Left lung (tissue), 10 donors: Measurements from ENCODE around the gene TSPAN14. TPM values are rescaled to one million over a fixed set of nuclear protein-coding genes. Genes with fewer than 3 reads are reported as not detected.

Experiments used
- ATAC-seq: fragments of 200-7000 bp; cut with Tn5 transposase; one replicate; pipeline ENCODE4 v1.9.1; 2020; ENCODE audit warnings: moderate library complexity
- DNase-seq, 4 donors: peaks; one replicate each; pipeline ENCODE4 v3.0.0-alpha.2; 2013 to 2020
- H3K27ac ChIP-seq, 2 donors: fragments of 200-600 bp; sonication (generic) in 1 of 2; one replicate each; pipeline versions ENCODE4 v1.5.0 to v1.8.0; 2020 to 2021
- H3K27me3 ChIP-seq, 2 donors: fragments of 200-600 bp; sonication (generic) in 1 of 2; one replicate each; pipeline versions ENCODE4 v1.5.0 to v1.8.0; 2020 to 2021
- H3K36me3 ChIP-seq, 2 donors: fragments of 200-600 bp; sonication (generic) in 1 of 2; one replicate each; pipeline versions ENCODE4 v1.5.0 to v1.8.0; 2020 to 2021
- H3K4me1 ChIP-seq, 2 donors: fragments of 200-600 bp; one replicate each; pipeline ENCODE4 v1.8.0; 2021
- H3K4me3 ChIP-seq, 2 donors: fragments of 200-600 bp; sonication (generic) in 1 of 2; one replicate each; pipeline versions ENCODE4 v1.5.0 to v1.8.0; 2020 to 2021; ENCODE audit warnings: mild to moderate bottlenecking in 1 of 2
- H3K9me3 ChIP-seq, 2 donors: fragments of 200-600 bp; sonication (generic) in 1 of 2; one replicate each; pipeline versions ENCODE4 v1.5.0 to v1.8.0; 2020 to 2021
- intact Hi-C, 2 donors: fragments of 100-400 bp; cut with DNase I; formaldehyde crosslinking; loops; one replicate each; pipeline versions ENCODE4 v1.11.2 to v1.14.2; 2022
- polyA plus RNA-seq, 6 donors: library from polyadenylated mRNA; unstranded; fragments of 120-200 nt; gene quantifications; one replicate each; pipeline ENCODE4 v1.2.1, GENCODE V29; 2013; ENCODE audit not compliant: insufficient read length in 6 of 6
- total RNA-seq, 2 donors: library from RNA; stranded (reverse); fragmentation: NEBNext Ultra II Directional; extraction: Animal tissue kit (Norgen Biotek cat#: 25700); gene quantifications; one replicate each; pipeline ENCODE4 v1.2.1, GENCODE V29; 2021
- TF ChIP-seq, protein P1 (sequence below), 2 donors: fragments of 200-600 bp; sonication (generic) in 1 of 2; IDR thresholded peaks; one replicate each; pipeline versions ENCODE4 v1.5.0 to v1.8.0; 2021; ENCODE audit warnings: antibody characterized with exemption in 2 of 2
- donor health status: DM: no; HTN: yes; CAD: no.
- donor health status: DM: no; HTN: no; CAD: no.

The TSPAN14 gene
- total and polyA plus RNA-seq, 8 donors, result 76.4 to 158 (median 85.9) TPM

DNA sequence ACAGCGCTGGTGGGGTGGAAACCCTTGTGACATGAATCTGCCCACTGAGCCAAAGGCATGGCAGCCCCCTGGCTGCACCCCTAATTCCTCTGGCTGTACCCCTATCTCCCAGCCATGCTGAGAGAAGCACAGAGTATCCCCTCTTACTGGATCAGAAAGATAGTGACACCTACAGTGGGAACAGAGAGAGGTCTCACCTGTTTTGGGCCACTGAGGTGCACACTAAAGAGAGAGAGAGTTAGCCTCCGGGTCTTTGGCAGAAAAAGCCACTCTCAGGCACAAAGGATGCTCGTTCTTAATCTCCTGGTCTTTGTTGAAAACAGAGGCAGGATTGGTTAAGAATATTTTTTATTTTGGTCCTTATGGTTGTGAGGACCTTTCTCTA, 11.3 kb downstream of the TSPAN14 start:
- TF ChIP-seq, protein P1, sequence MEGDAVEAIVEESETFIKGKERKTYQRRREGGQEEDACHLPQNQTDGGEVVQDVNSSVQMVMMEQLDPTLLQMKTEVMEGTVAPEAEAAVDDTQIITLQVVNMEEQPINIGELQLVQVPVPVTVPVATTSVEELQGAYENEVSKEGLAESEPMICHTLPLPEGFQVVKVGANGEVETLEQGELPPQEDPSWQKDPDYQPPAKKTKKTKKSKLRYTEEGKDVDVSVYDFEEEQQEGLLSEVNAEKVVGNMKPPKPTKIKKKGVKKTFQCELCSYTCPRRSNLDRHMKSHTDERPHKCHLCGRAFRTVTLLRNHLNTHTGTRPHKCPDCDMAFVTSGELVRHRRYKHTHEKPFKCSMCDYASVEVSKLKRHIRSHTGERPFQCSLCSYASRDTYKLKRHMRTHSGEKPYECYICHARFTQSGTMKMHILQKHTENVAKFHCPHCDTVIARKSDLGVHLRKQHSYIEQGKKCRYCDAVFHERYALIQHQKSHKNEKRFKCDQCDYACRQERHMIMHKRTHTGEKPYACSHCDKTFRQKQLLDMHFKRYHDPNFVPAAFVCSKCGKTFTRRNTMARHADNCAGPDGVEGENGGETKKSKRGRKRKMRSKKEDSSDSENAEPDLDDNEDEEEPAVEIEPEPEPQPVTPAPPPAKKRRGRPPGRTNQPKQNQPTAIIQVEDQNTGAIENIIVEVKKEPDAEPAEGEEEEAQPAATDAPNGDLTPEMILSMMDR (IDR thresholded peaks at IDR 0.05), result no peak
- DNase-seq, result no peak
- H3K9me3 ChIP-seq, result no peaks in the 10 kb centered on the region
- peaks cover 80 to 100% of the 10 kb centered on the region in 2 donors for H3K4me1 ChIP-seq
- no peaks in the 10 kb centered on the region for H3K27me3 ChIP-seq
- H3K4me3 ChIP-seq, result peak overlapping the region in 1 of 2 donors; percentile 8
- H3K27ac ChIP-seq, result peak overlapping the region; percentile 71 to 98
- ATAC-seq, result no peak
- intact Hi-C loops, result no loop called here
- peaks cover 0 to 22% of the 10 kb centered on the region in 2 donors for H3K36me3 ChIP-seq

DNA sequence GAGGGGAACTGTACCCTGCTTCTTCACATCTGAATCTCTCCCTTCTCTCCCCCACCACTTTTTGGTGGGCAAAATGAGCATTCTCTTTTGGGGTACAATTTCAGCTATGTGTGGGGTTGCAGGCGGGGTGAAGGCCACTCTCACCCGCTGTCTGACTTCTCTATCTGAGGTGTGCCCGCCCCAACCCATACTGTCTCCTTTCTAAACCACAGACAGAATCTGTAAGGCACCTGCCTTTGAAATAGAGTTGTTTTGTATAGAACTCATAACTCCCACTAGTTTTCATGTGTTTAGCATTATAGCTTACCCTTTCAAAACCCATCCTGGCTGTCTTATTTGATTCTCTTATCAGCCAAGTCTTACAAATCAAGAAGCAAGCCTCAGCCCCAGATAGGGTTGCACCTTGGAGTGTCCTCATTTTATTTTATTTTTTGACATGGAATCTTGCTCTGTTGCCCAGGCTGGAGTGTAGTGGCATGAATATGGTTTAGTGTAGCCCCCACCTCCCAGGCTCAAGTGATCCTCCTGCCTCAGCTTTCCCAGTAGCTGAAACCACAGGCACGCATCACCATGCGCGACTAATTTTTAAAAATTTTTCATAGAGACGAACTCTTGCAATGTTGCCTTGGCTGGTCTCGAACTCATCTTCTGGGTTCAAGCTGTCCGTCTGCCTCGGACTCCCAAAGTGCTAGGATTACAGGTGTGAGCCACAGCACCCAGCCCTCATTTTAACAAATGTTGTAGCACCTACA, 11.9 kb downstream of the TSPAN14 start:
- peaks cover 74 to 100% of the 10 kb centered on the region in 2 donors for H3K4me1 ChIP-seq
- no peak for ATAC-seq
- intact Hi-C loops, result no loop called here

DNA sequence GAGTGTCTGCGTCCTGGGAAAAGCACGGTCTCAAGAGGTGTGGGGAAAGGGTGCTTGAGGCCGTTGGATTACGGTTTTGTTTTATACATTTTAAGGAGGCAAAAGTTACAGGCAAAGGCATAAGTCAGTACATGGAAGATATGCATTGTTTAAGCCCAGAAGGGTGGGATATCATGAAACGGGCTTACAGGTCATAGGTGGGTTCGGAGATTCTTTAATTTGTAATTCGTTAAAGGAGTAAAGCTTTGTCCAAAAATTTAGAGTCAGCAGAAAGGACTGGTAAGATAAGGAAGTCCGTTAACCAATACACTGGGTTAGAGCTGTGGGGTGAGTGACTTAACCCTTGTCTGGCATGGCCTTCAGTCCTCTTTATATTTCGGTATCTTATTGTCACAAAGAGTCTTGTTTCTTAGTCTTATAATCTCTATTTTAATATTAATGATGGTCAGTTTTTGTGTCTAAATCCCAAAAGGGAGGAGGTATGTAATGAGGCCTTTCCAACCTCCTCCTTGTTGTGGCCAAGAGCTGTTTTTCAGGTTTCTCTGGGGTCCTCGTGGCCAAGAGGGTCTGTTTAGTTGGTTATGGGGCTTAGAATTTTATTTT, 12.7 kb downstream of the TSPAN14 start:
- Histone ChIP-seq H3K4me3 (no peak overlapping the region), H3K4me1 (peaks cover 71 to 100% of the 10 kb centered on the region in 2 donors), H3K36me3 (peaks cover 0 to 31% of the 10 kb centered on the region in 2 donors), H3K9me3 (no peaks in the 10 kb centered on the region), H3K27me3 (no peaks in the 10 kb centered on the region), H3K27ac (peak overlapping the region; percentile 71 to 98)
- intact Hi-C loops, result no loop called here
- ATAC-seq (no peak), DNase-seq (no peak)
- TF ChIP-seq, protein P1 (IDR thresholded peaks at IDR 0.05), result no peak

More for the DNA sequence above, 11.9 kb downstream of the TSPAN14 start:
- no peak for DNase-seq
- Histone ChIP-seq H3K27ac (peak overlapping the region; percentile 71 to 98), H3K27me3 (no peaks in the 10 kb centered on the region), H3K4me3 (no peak overlapping the region), H3K36me3 (peaks cover 0 to 26% of the 10 kb centered on the region in 2 donors), H3K9me3 (no peaks in the 10 kb centered on the region)
- TF ChIP-seq, protein P1 (IDR thresholded peaks at IDR 0.05), result no peak

DNA sequence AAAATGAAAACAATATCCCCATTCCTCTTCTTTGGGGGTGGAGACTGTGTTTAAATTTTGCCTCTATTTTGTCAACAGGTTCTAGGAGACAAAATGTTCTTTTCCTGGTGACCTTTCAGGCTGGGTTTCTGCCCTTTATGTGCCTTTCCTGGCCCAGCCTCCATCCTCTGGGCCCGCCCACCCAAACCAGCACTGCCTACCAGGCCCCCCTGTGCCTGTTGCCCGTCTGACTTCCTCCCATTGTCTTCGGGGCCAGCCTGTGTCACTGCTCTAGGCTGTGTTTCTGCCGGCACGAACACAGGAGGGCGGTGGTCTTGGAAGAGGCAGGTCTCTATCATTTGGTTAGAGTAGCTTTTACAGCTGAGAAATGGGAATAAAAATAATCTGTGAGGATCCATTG, 13.9 kb downstream of the TSPAN14 start:
- H3K4me1 ChIP-seq, result peaks cover 65 to 100% of the 10 kb centered on the region in 2 donors
- peak; percentile 46 for ATAC-seq
- H3K36me3 ChIP-seq, result peaks cover 0 to 35% of the 10 kb centered on the region in 2 donors

More for the DNA sequence above, 13.9 kb downstream of the TSPAN14 start:
- Histone ChIP-seq H3K4me3 (peak overlapping the region in 1 of 2 donors; percentile 13), H3K27me3 (no peaks in the 10 kb centered on the region), H3K27ac (peak overlapping the region; percentile 71 to 98), H3K9me3 (no peaks in the 10 kb centered on the region)
- peak in 3 of 4 donors; percentile 35 to 83 (median 66) for DNase-seq
- intact Hi-C loops, result no loop called here
- TF ChIP-seq, protein P1 (IDR thresholded peaks at IDR 0.05), result peak in 1 of 2 donors; percentile 20
